Choroid plexus epithelial cell (primary cell): ENCODE results near the gene AMMECR1.

Experiments
- DNase-seq: peaks from one replicate; pipeline ENCODE4 v3.0.0-alpha.2; 2010; ENCODE audit warnings: low read depth
- H3K4me3 ChIP-seq: 2 replicates; pipeline ENCODE4 v1.5.1; 2011; ENCODE audit warnings: low read depth, mild to moderate bottlenecking, control low read depth, low read length, moderate library complexity
- CTCF ChIP-seq: conservative IDR thresholded peaks from 2 replicates; pipeline ENCODE4 v1.5.1; 2011; ENCODE audit warnings: low read depth, mild to moderate bottlenecking, control low read depth, inconsistent platforms, low read length, moderate library complexity

AMMECR1 gene

GRCh38 chrX:110302975-110303374, 14.9 kb downstream of the AMMECR1 start:
- no peak for TF ChIP-seq CTCF

GRCh38 chrX:110301194-110301593, 16.7 kb downstream of the AMMECR1 start:
- no peak for TF ChIP-seq CTCF
- H3K4me3 ChIP-seq, result no peak overlapping the region
- DNase-seq, result no peak

More at GRCh38 chrX:110302975-110303374, 14.9 kb downstream of the AMMECR1 start:
- no peak for DNase-seq
- H3K4me3 ChIP-seq, result no peak overlapping the region

GRCh38 chrX:110294087-110294486, 23.8 kb downstream of the AMMECR1 start:
- no peak for DNase-seq
- H3K4me3 ChIP-seq, result no peak overlapping the region
- TF ChIP-seq CTCF, result no peak

GRCh38 chrX:110293658-110294057, 24.2 kb downstream of the AMMECR1 start:
- no peak for TF ChIP-seq CTCF
- DNase-seq, result no peak
- no peak overlapping the region for H3K4me3 ChIP-seq

GRCh38 chrX:110287605-110288004, 30.3 kb downstream of the AMMECR1 start:
- DNase-seq, result peak; percentile 60
- H3K4me3 ChIP-seq, result no peak overlapping the region
- no peak for TF ChIP-seq CTCF

GRCh38 chrX:110286106-110286505, 31.8 kb downstream of the AMMECR1 start:
- TF ChIP-seq CTCF, result no peak
- H3K4me3 ChIP-seq, result no peak overlapping the region
- peak; percentile 87 for DNase-seq

GRCh38 chrX:110284159-110284558, 33.7 kb downstream of the AMMECR1 start:
- no peak for TF ChIP-seq CTCF
- DNase-seq, result peak; percentile 87
- no peak overlapping the region for H3K4me3 ChIP-seq
